GM12878 (cell line): ENCODE results near the gene SH3GL3. TPM values are rescaled to one million over a fixed set of nuclear protein-coding genes. Genes with fewer than 3 reads are reported as not detected.
A peak's percentile ranks its signal among the peaks of the same experiment; 100 is the strongest.

Experiments used
- ATAC-seq: fragments of 200-7000 bp; cut with Tn5 transposase; 3 replicates; pipeline ENCODE4 v1.9.1; 2020; ENCODE audit warnings: mild to moderate bottlenecking, moderate library complexity
- BruUV-seq: library from RNA; stranded (reverse); fragments of 400-500 nt; replicated peaks from 2 replicates; lab custom pipeline; 2021; lab: Mats Ljungman, UMichigan
- CTCF ChIA-PET: fragments of 300-600 bp; sonication (Branson Sonifier 250); formaldehyde crosslinking; extraction: SDS; loops from one replicate; lab custom pipeline; 2021; ENCODE audit warnings: inconsistent platforms; lab: Yijun Ruan, JAX
- POLR2A ChIA-PET: fragments of 350-600 bp; formaldehyde crosslinking; extraction: SDS; loops from one replicate; lab custom pipeline; 2021; ENCODE audit warnings: inconsistent platforms; lab: Charles Lee
- RAD21 ChIA-PET: fragments of 300-600 bp; sonication (Branson Sonifier 250); formaldehyde crosslinking; loops from one replicate; lab custom pipeline; 2023; ENCODE audit warnings: antibody characterized with exemption; ENCODE audit not compliant: unreplicated experiment; lab: Charles Lee
- SMC1A ChIA-PET: fragments of 300-600 bp; sonication (Branson Sonifier 250); formaldehyde crosslinking; loops from one replicate; lab custom pipeline; 2023; ENCODE audit not compliant: unreplicated experiment, uncharacterized antibody; lab: Charles Lee
- DNase-seq: peaks from one replicate; pipeline ENCODE4 v3.0.0-alpha.2; 2011; ENCODE audit warnings: low read depth, low spot score
- FAIRE-seq: peaks from 3 replicates; lab custom pipeline; 2011; peaks lifted over from hg19 to GRCh38; lab: Jason Lieb, UNC
- H2AFZ ChIP-seq: 2 replicates; pipeline ENCODE4 v1.6.0; 2011; ENCODE audit warnings: low read depth, low read length, control low read depth; ENCODE audit not compliant: control insufficient read depth
- H3K27ac ChIP-seq: 2 replicates; pipeline ENCODE4 v1.5.1; 2011; ENCODE audit warnings: control low read depth; ENCODE audit not compliant: control insufficient read depth, insufficient read depth
- H3K27me3 ChIP-seq, 2 experiments: replicated peaks in 1 of 2; 2 replicates each; pipeline versions ENCODE4 v1.6.0 to v1.6.1; 2011; ENCODE audit warnings: low read length in 1 of 2; ENCODE audit not compliant: control insufficient read depth in 2 of 2, insufficient read depth in 2 of 2
- H3K36me3 ChIP-seq, 2 experiments: 2 replicates each; pipeline ENCODE4 v1.5.1; 2011; ENCODE audit warnings: low read length in 1 of 2; ENCODE audit not compliant: control insufficient read depth in 2 of 2, insufficient read depth in 2 of 2
- H3K4me1 ChIP-seq: 2 replicates; pipeline ENCODE4 v1.6.1; 2011; ENCODE audit warnings: mild to moderate bottlenecking, low read length, moderate library complexity, mixed read lengths; ENCODE audit not compliant: control insufficient read depth, insufficient read depth
- H3K4me2 ChIP-seq: 2 replicates; pipeline ENCODE4 v1.6.0; 2011; ENCODE audit warnings: control low read depth; ENCODE audit not compliant: control insufficient read depth, insufficient read depth
- H3K4me3 ChIP-seq: fragments of 200-600 bp; sonication (generic); 2 replicates; pipeline ENCODE4 v1.5.1; 2016
- H3K79me2 ChIP-seq: 2 replicates; pipeline ENCODE4 v1.6.0; 2011; ENCODE audit warnings: low read length; ENCODE audit not compliant: control insufficient read depth, insufficient read depth
- H3K9ac ChIP-seq: 2 replicates; pipeline ENCODE4 v1.8.0; 2011; ENCODE audit warnings: low read length, control low read depth, mixed read lengths; ENCODE audit not compliant: control insufficient read depth, insufficient read depth
- H3K9me3 ChIP-seq: replicated peaks from 3 replicates; pipeline ENCODE4 v1.5.1; 2011; ENCODE audit warnings: mild to moderate bottlenecking, low read length; ENCODE audit not compliant: control insufficient read depth, insufficient read depth
- H4K20me1 ChIP-seq: 2 replicates; pipeline ENCODE4 v1.6.0; 2011; ENCODE audit not compliant: control insufficient read depth, insufficient read depth
- CTCF ChIP-seq, 3 experiments: IDR thresholded peaks in 2 of 3; conservative IDR thresholded peaks in 1 of 3; 2 replicates each; pipeline ENCODE4 v1.5.1; 2011; ENCODE audit warnings: low read depth in 3 of 3, low read length in 3 of 3, mild to moderate bottlenecking in 3 of 3, control low read depth in 2 of 3, moderate library complexity in 2 of 3, inconsistent platforms in 1 of 3, mixed read lengths in 1 of 3; ENCODE audit not compliant: control insufficient read depth in 2 of 3, insufficient read depth in 1 of 3; ENCODE audit errors: extremely low read depth in 1 of 3
- CUX1 ChIP-seq: IDR thresholded peaks from 2 replicates; pipeline ENCODE4 v1.6.1; 2012; ENCODE audit warnings: improper control_type of control experiment, low read depth, low read length; ENCODE audit not compliant: insufficient replicate concordance
- RAD21 ChIP-seq: IDR thresholded peaks from 2 replicates; pipeline ENCODE4 v1.6.1; 2011; ENCODE audit warnings: mild to moderate bottlenecking, low read depth, low read length, moderate library complexity; ENCODE audit not compliant: insufficient read depth
- SMC3 ChIP-seq: IDR thresholded peaks from 2 replicates; pipeline ENCODE4 v1.6.1; 2011; ENCODE audit warnings: low read length, improper control_type of control experiment, borderline replicate concordance
- WGBS: methylation state at CpG from one replicate; pipeline ENCODE4 v1.1.6; 2016; ENCODE audit warnings: low lambda C conversion rate; ENCODE audit not compliant: insufficient replicate concordance, insufficient coverage; ENCODE audit errors: missing lambda C conversion rate; 5-methylcytosine and 5-hydroxymethylcytosine counted together
- in situ Hi-C: fragments of 300-500 bp; cut with MboI; formaldehyde crosslinking; loops from 9 replicates; pipeline ENCODE4 v1.14.3; 2018; ENCODE audit warnings: mixed read lengths
- intact Hi-C: fragments of 100-400 bp; cut with micrococcal nuclease; formaldehyde crosslinking; loops from one replicate; pipeline ENCODE4 v1.14.2; 2022; ENCODE audit not compliant: unreplicated experiment
- polyA plus RNA-seq, 11 experiments: library from polyadenylated mRNA; depleted of rRNA in 4 of 11; unstranded in 6 of 11; stranded (reverse) in 5 of 11; fragments of >200 nt; fragmentation: Nextera tagmentation in 4 of 11; fragmentation: Illumina TruSeq in 1 of 11; extraction: Ambion mirVana in 4 of 11; extraction: Trizol in 1 of 11; gene quantifications; 1 replicate in 1 of 11; 2 replicates in 10 of 11; pipeline versions ENCODE4 v1.2.1 to v1.2.3, GENCODE V29; 2011 to 2016; ENCODE audit warnings: inconsistent platforms in 2 of 11, missing spikeins in 2 of 11, low read depth in 1 of 11
- total RNA-seq, 4 experiments: library from RNA; depleted of rRNA in 3 of 4; stranded (reverse); fragments of >200 nt in 3 of 4; fragmentation: Illumina TruSeq in 1 of 4; extraction: Trizol in 1 of 4; gene quantifications; 2 replicates each; pipeline versions ENCODE4 v1.2.1 to v1.2.3, GENCODE V29; 2013 to 2021

SH3GL3 gene
- total and polyA plus RNA-seq, 10 of the 15 experiments (the other 5 are each of a cell fraction or from before 2014, with no cell fraction given) = not detected

DNA sequence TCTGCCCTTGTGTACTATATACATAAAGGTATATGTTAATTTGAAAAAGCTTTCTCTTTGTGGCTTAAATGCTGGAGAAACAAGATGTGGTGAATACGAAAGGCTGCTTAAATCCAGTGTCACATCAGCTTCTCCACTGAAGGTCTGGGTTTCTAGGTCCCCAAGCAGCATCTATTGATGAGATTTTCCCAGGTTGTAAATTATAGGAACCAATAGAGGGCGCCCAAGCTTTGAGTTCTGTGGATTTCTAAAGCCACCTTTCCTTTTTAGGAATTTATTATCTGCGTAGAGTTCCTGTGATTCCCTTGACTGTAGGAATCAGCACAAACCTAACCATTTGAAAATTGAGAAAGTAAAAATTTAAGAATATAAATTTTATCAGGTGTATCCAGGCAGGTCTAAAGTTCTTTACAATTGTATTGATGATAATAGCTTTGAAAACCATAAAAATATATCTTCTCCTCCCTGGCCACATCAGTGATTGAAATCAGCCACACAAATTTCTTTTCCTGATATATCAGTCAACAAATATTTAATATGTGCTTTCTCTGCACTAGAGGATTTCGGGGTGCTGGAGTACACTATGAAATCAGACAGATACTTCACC lies 118.5 kb downstream of the SH3GL3 start:
- no TSS peak for BruUV-seq
- POLR2A ChIA-PET = no interaction called here
- FAIRE-seq (no peak), DNase-seq (no peak), ATAC-seq (no peak)
- intact Hi-C loops (loop anchor here (5.0 kb wide), 1 partner anchor 457 kb away; no protein-coding TSS in a partner anchor), in situ Hi-C loops (no loop called here)
- 17% methylated on average over 4 of the region's 4 CpGs for WGBS
- Histone ChIP-seq H3K27me3 (no peaks in the 10 kb centered on the region), H2AFZ (no peak overlapping the region), H3K4me1 (no peaks in the 10 kb centered on the region; the same call in 1 of the 2 replicates), H3K9ac (no peak overlapping the region), H3K9me3 (no peaks in the 10 kb centered on the region), H3K27ac (no peak overlapping the region), H4K20me1 (no peaks in the 10 kb centered on the region), H3K36me3 (no peaks in the 10 kb centered on the region), H3K4me2 (no peak overlapping the region), H3K4me3 (no peak overlapping the region), H3K79me2 (no peaks in the 10 kb centered on the region)
- TF ChIP-seq CTCF (IDR thresholded peaks at IDR 0.05 in 2 of 3, conservative IDR thresholded peaks at IDR 0.05 in 1 of 3; ENCODE audit: control insufficient read depth in 2 of 3, extremely low read depth in 1 of 3, insufficient read depth in 1 of 3, low read depth in 3 of 3, low read length in 3 of 3) (peak; percentile 27 to 43 (median 41); a peak in 4 of 6 replicates), RAD21 (peak; percentile 68), SMC3 (peak; percentile 33; the same call in 1 of the 2 replicates), CUX1 (no peak)
- SMC1A ChIA-PET = interaction anchor here (0.9 to 1.6 kb wide), 6 partner anchors 20 to 459 kb away, joined by 3 to 10 read pairs (median 3); no protein-coding TSS in a partner anchor
- CTCF ChIA-PET = interaction anchor here (1.0 to 1.8 kb wide), 13 partner anchors 9 to 469 kb away, joined by 3 to 8 read pairs (median 5); no protein-coding TSS in a partner anchor
- RAD21 ChIA-PET = interaction anchor here (0.9 to 1.5 kb wide), 3 partner anchors 428 to 472 kb away, joined by 3 to 10 read pairs (median 4); no protein-coding TSS in a partner anchor
